Karpas-422 (cell line): ENCODE data around the gene NEU2. TPM values are rescaled to one million over a fixed set of nuclear protein-coding genes. Genes with fewer than 3 reads are reported as not detected.

Experiments
- DNase-seq: peaks from one replicate; pipeline ENCODE4 v3.0.0-alpha.2; 2015
- H2AFZ ChIP-seq: fragments of 200-600 bp; sonication (generic); 2 replicates; pipeline ENCODE4 v1.6.1; 2014; ENCODE audit warnings: antibody characterized with exemption, low read length, mixed read lengths
- H3K27ac ChIP-seq: fragments of 200-600 bp; sonication (generic); 2 replicates; pipeline ENCODE4 v1.5.1; 2014; ENCODE audit warnings: mild to moderate bottlenecking, low read length, moderate library complexity
- H3K27me3 ChIP-seq: fragments of 200-600 bp; sonication (generic); 2 replicates; pipeline ENCODE4 v1.6.1; 2014; ENCODE audit warnings: low read length, mixed read lengths
- H3K36me3 ChIP-seq: fragments of 200-600 bp; sonication (generic); 2 replicates; pipeline ENCODE4 v1.6.1; 2014; ENCODE audit warnings: low read length, mixed read lengths; ENCODE audit not compliant: insufficient read depth
- H3K4me1 ChIP-seq: fragments of 200-600 bp; sonication (generic); 2 replicates; pipeline ENCODE4 v1.6.1; 2014; ENCODE audit warnings: mild to moderate bottlenecking, low read length, mixed read lengths
- H3K4me2 ChIP-seq: fragments of 200-600 bp; sonication (generic); 2 replicates; pipeline ENCODE4 v1.6.1; 2014; ENCODE audit warnings: low read length, low read depth, mild to moderate bottlenecking; ENCODE audit not compliant: poor library complexity, severe bottlenecking
- H3K4me3 ChIP-seq: fragments of 200-600 bp; sonication (generic); 2 replicates; pipeline ENCODE4 v1.5.1; 2014; ENCODE audit warnings: mild to moderate bottlenecking, antibody characterized with exemption, low read length, mixed read lengths
- H3K79me2 ChIP-seq: fragments of 200-600 bp; sonication (generic); 2 replicates; pipeline ENCODE4 v1.6.1; 2014; ENCODE audit warnings: mild to moderate bottlenecking, low read length, mixed read lengths
- H3K9ac ChIP-seq: fragments of 200-600 bp; sonication (generic); 2 replicates; pipeline ENCODE4 v1.6.0; 2014; ENCODE audit warnings: low read length
- H3K9me2 ChIP-seq: fragments of 200-600 bp; sonication (generic), shearing (Covaris generic); replicated peaks from 2 replicates; pipeline ENCODE4 v1.6.0; 2014; ENCODE audit warnings: mild to moderate bottlenecking, low read length, moderate library complexity; ENCODE audit not compliant: insufficient read depth
- H3K9me3 ChIP-seq: fragments of 300-700, 200-600 bp; sonication (generic); 2 replicates; pipeline ENCODE4 v1.6.1; 2014; ENCODE audit warnings: low read length, mixed read lengths
- H4K20me1 ChIP-seq: fragments of 200-600 bp; sonication (generic); 2 replicates; pipeline ENCODE4 v1.6.1; 2014; ENCODE audit warnings: mild to moderate bottlenecking, antibody characterized with exemption, low read length, low read depth; ENCODE audit not compliant: insufficient read depth
- total RNA-seq: library from RNA; depleted of rRNA; stranded (reverse); fragments of >200 nt; shearing (Covaris generic); gene quantifications from 2 replicates; pipeline ENCODE4 v1.2.3, GENCODE V29; 2014; ENCODE audit warnings: low replicate concordance

Gene NEU2
- total RNA-seq, 1 experiment from 2014 or later, result not detected

GRCh38 chr2:233034091-233034882 lies 1.8 kb downstream of the NEU2 start:
- Histone ChIP-seq H2AFZ (no peak overlapping the region), H3K4me3 (no peak overlapping the region), H4K20me1 (no peaks in the 10 kb centered on the region), H3K79me2 (no peaks in the 10 kb centered on the region), H3K9me2 (no peaks in the 10 kb centered on the region), H3K27me3 (no peaks in the 10 kb centered on the region), H3K4me2 (no peak overlapping the region), H3K9me3 (no peaks in the 10 kb centered on the region), H3K9ac (no peak overlapping the region), H3K27ac (no peak overlapping the region), H3K4me1 (no peaks in the 10 kb centered on the region), H3K36me3 (no peaks in the 10 kb centered on the region)
- DNase-seq, result no peak

GRCh38 chr2:233035426-233036161 lies 3.1 kb downstream of the NEU2 start:
- Histone ChIP-seq H3K4me2 (no peak overlapping the region), H3K36me3 (no peaks in the 10 kb centered on the region), H3K9me3 (no peaks in the 10 kb centered on the region), H3K27me3 (no peaks in the 10 kb centered on the region), H3K9me2 (no peaks in the 10 kb centered on the region), H4K20me1 (no peaks in the 10 kb centered on the region), H3K9ac (no peak overlapping the region), H3K4me1 (no peaks in the 10 kb centered on the region), H3K4me3 (no peak overlapping the region), H3K27ac (no peak overlapping the region), H2AFZ (no peak overlapping the region), H3K79me2 (no peaks in the 10 kb centered on the region)
- no peak for DNase-seq

- H3K9me3 ChIP-seq, result no peaks in the 10 kb centered on the region
- no peaks in the 10 kb centered on the region for H3K4me1 ChIP-seq
- H2AFZ ChIP-seq, result no peak overlapping the region
- no peaks in the 10 kb centered on the region for H3K79me2 ChIP-seq
- no peaks in the 10 kb centered on the region for H3K27me3 ChIP-seq
- DNase-seq, result no peak
- no peaks in the 10 kb centered on the region for H3K9me2 ChIP-seq
- no peak overlapping the region for H3K4me3 ChIP-seq
- no peak overlapping the region for H3K4me2 ChIP-seq
- H3K27ac ChIP-seq, result no peak overlapping the region
- H4K20me1 ChIP-seq, result no peaks in the 10 kb centered on the region
- no peak overlapping the region for H3K9ac ChIP-seq
- no peaks in the 10 kb centered on the region for H3K36me3 ChIP-seq
These were observed 3.8 kb downstream of the NEU2 start for GRCh38 chr2:233036162-233036838.

GRCh38 chr2:233037078-233037477 lies 4.6 kb downstream of the NEU2 start:
- H3K79me2 ChIP-seq, result no peaks in the 10 kb centered on the region
- no peak for DNase-seq
- no peak overlapping the region for H2AFZ ChIP-seq
- no peaks in the 10 kb centered on the region for H3K9me2 ChIP-seq
- no peaks in the 10 kb centered on the region for H3K36me3 ChIP-seq
- no peak overlapping the region for H3K4me3 ChIP-seq
- no peaks in the 10 kb centered on the region for H3K9me3 ChIP-seq
- no peak overlapping the region for H3K27ac ChIP-seq
- no peak overlapping the region for H3K4me2 ChIP-seq
- no peaks in the 10 kb centered on the region for H3K27me3 ChIP-seq
- H3K9ac ChIP-seq, result no peak overlapping the region
- H3K4me1 ChIP-seq, result no peaks in the 10 kb centered on the region
- no peaks in the 10 kb centered on the region for H4K20me1 ChIP-seq

GRCh38 chr2:233039212-233039845 lies 6.9 kb downstream of the NEU2 start:
- Histone ChIP-seq H2AFZ (no peak overlapping the region), H3K79me2 (no peaks in the 10 kb centered on the region), H3K4me2 (no peak overlapping the region), H4K20me1 (no peaks in the 10 kb centered on the region), H3K27me3 (no peaks in the 10 kb centered on the region), H3K9me3 (no peaks in the 10 kb centered on the region), H3K27ac (no peak overlapping the region), H3K9me2 (no peaks in the 10 kb centered on the region), H3K9ac (no peak overlapping the region), H3K36me3 (no peaks in the 10 kb centered on the region), H3K4me3 (no peak overlapping the region), H3K4me1 (no peaks in the 10 kb centered on the region)
- DNase-seq, result no peak

GRCh38 chr2:233039846-233040530 lies 7.5 kb downstream of the NEU2 start:
- Histone ChIP-seq H3K9me2 (no peaks in the 10 kb centered on the region), H3K4me2 (no peak overlapping the region), H2AFZ (no peak overlapping the region), H3K36me3 (no peaks in the 10 kb centered on the region), H3K9ac (no peak overlapping the region), H3K27me3 (no peaks in the 10 kb centered on the region), H3K79me2 (no peaks in the 10 kb centered on the region), H4K20me1 (no peaks in the 10 kb centered on the region), H3K27ac (no peak overlapping the region), H3K4me1 (no peaks in the 10 kb centered on the region), H3K4me3 (no peak overlapping the region), H3K9me3 (no peaks in the 10 kb centered on the region)
- no peak for DNase-seq

- Histone ChIP-seq H3K9me3 (no peaks in the 10 kb centered on the region), H3K9ac (no peak overlapping the region), H3K27ac (no peak overlapping the region), H3K79me2 (no peaks in the 10 kb centered on the region), H3K4me3 (no peak overlapping the region), H2AFZ (no peak overlapping the region), H3K36me3 (no peaks in the 10 kb centered on the region), H3K27me3 (no peaks in the 10 kb centered on the region), H3K4me1 (no peaks in the 10 kb centered on the region), H3K4me2 (no peak overlapping the region), H4K20me1 (no peaks in the 10 kb centered on the region), H3K9me2 (no peaks in the 10 kb centered on the region)
- no peak for DNase-seq
These were observed 8.1 kb downstream of the NEU2 start for GRCh38 chr2:233040571-233040970.
